Mesothelial cell of epicardium (in vitro differentiated cells): ENCODE results near the gene SPP1. TPM values are rescaled to one million over a fixed set of nuclear protein-coding genes. Genes with fewer than 3 reads are reported as not detected.

Experiments used
- DNase-seq, 2 experiments: peaks; one replicate each; pipeline ENCODE4 v3.0.0; 2021; ENCODE audit warnings: low spot score in 2 of 2; ENCODE audit not compliant: unreplicated experiment in 2 of 2
- H3K27ac Mint-ChIP-seq: 2 replicates; pipeline ENCODE4 v1.8.0; 2021; ENCODE audit warnings: mixed read lengths
- H3K27me3 Mint-ChIP-seq: 2 replicates; pipeline ENCODE4 v1.8.0; 2021; ENCODE audit warnings: low read depth, mixed read lengths
- H3K36me3 Mint-ChIP-seq: 2 replicates; pipeline ENCODE4 v1.8.0; 2021; ENCODE audit warnings: mixed read lengths
- H3K4me1 Mint-ChIP-seq: 2 replicates; pipeline ENCODE4 v1.8.0; 2021; ENCODE audit warnings: mixed read lengths
- H3K4me3 Mint-ChIP-seq: 2 replicates; pipeline ENCODE4 v1.8.0; 2021; ENCODE audit warnings: mild to moderate bottlenecking, moderate library complexity, mixed read lengths
- H3K9me3 Mint-ChIP-seq: 2 replicates; pipeline ENCODE4 v1.8.0; 2021; ENCODE audit warnings: mixed read lengths
- CTCF ChIP-seq: fragments of 200-600 bp; sonication (generic); IDR thresholded peaks from one replicate; pipeline ENCODE4 v1.5.0; 2021; ENCODE audit warnings: antibody characterized with exemption; ENCODE audit not compliant: unreplicated experiment
- total RNA-seq: library from RNA; stranded (reverse); gene quantifications from 3 replicates; pipeline ENCODE4 v1.2.1, GENCODE V29; 2021

The SPP1 gene
- total RNA-seq, 1 donor from 2014 or later, result 30.3 TPM

GRCh38 chr4:87970121-87970520 is 5.4 kb upstream of the SPP1 start:
- H3K27me3 Mint-ChIP-seq, result no peaks in the 10 kb centered on the region
- H3K36me3 Mint-ChIP-seq, result no peaks in the 10 kb centered on the region
- H3K27ac Mint-ChIP-seq, result no peak overlapping the region
- no peak overlapping the region for H3K4me3 Mint-ChIP-seq
- no peaks in the 10 kb centered on the region for H3K9me3 Mint-ChIP-seq
- no peak for TF ChIP-seq CTCF
- DNase-seq, result no peak
- H3K4me1 Mint-ChIP-seq, result peaks cover 16% of the 10 kb centered on the region

- no peak overlapping the region for H3K4me3 Mint-ChIP-seq
- H3K36me3 Mint-ChIP-seq, result no peaks in the 10 kb centered on the region
- DNase-seq, result no peak
- no peak overlapping the region for H3K27ac Mint-ChIP-seq
- no peak for TF ChIP-seq CTCF
- H3K4me1 Mint-ChIP-seq, result peaks cover 20% of the 10 kb centered on the region
- peaks cover 4% of the 10 kb centered on the region for H3K27me3 Mint-ChIP-seq
- H3K9me3 Mint-ChIP-seq, result no peaks in the 10 kb centered on the region
Measured at GRCh38 chr4:87971866-87972265, 3.6 kb upstream of the SPP1 start.

- Mint-ChIP-seq H3K27ac (peak overlapping the region; percentile 68), H3K27me3 (peaks cover 4% of the 10 kb centered on the region), H3K36me3 (no peaks in the 10 kb centered on the region), H3K9me3 (no peaks in the 10 kb centered on the region), H3K4me1 (peaks cover 20% of the 10 kb centered on the region), H3K4me3 (peak overlapping the region; percentile 27)
- peak in 1 of 2 experiments; percentile 58 for DNase-seq
- TF ChIP-seq CTCF, result peak; percentile 80
Measured at GRCh38 chr4:87973283-87974169, 2.0 kb upstream of the SPP1 start.

- no peak for TF ChIP-seq CTCF
- no peak overlapping the region for H3K27ac Mint-ChIP-seq
- peaks cover 20% of the 10 kb centered on the region for H3K4me1 Mint-ChIP-seq
- no peaks in the 10 kb centered on the region for H3K9me3 Mint-ChIP-seq
- H3K27me3 Mint-ChIP-seq, result peaks cover 4% of the 10 kb centered on the region
- DNase-seq, result no peak
- no peaks in the 10 kb centered on the region for H3K36me3 Mint-ChIP-seq
- H3K4me3 Mint-ChIP-seq, result peak overlapping the region; percentile 34
Measured at GRCh38 chr4:87974856-87975462, 555 bp upstream of the SPP1 start.

GRCh38 chr4:87977521-87978278 is 2.2 kb downstream of the SPP1 start:
- H3K4me3 Mint-ChIP-seq, result no peak overlapping the region
- H3K27me3 Mint-ChIP-seq, result peaks cover 4% of the 10 kb centered on the region
- no peak for DNase-seq
- no peak overlapping the region for H3K27ac Mint-ChIP-seq
- H3K9me3 Mint-ChIP-seq, result no peaks in the 10 kb centered on the region
- no peak for TF ChIP-seq CTCF
- no peaks in the 10 kb centered on the region for H3K36me3 Mint-ChIP-seq
- peaks cover 18% of the 10 kb centered on the region for H3K4me1 Mint-ChIP-seq
